Activated CD8-positive, alpha-beta memory T cell treated with anti-CD3 and anti-CD28 coated beads for 48 hours (primary cell): ENCODE measurements around the gene ZNF618.
A peak's percentile ranks its signal among the peaks of the same experiment; 100 is the strongest.
"Not testable (repeated sequence)": the region's sequence is repeated elsewhere in the genome, so short reads cannot be mapped to it uniquely, and the experiment has no call there.

Source experiments
- DNase-seq, 3 experiments: peaks; one replicate each; pipeline ENCODE4 v3.0.0-alpha.2; 2020; ENCODE audit warnings: low read depth in 2 of 3, low spot score in 2 of 3

The ZNF618 gene

DNA sequence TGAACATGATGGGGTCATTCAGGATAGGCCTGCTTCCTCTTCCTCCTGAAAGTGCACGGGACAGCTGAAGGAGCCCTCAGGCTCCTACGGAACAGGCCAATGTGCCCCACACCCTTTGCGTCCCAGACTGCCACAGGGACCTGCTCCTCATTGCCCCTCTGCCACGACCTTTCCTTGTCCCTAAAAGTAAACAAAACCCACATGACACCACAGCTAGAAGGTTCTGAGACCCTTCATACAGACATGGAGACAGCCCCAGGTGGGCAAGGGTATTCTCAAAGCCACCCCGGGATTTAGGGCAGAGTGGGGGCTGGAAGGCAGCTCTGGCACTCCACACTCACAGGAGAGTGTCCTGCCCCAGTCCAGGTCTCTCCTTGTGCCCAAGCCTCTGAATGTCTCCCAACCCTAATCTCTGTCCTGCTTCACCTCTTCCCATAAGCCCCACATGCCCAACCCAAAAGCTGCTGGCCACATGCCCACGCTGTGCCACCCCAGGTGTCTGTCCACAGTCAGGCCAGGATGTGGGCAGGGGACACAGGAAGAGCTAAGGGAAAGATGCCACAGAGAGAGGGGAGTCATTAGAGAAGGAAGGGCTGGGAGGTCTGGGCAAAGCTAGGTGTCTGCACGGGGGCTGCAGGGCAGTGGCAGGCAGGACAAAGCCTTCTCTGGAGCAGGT, 201.2 kb downstream of the ZNF618 start:
- DNase-seq = no peak

- no peak for DNase-seq
These were observed 202.1 kb downstream of the ZNF618 start, which contains the start of gene AMBP for GRCh38 chr9:114078021-114078780. TSS of gene AMBP (minus strand) at chr9:114078300. CDS start at chr9:114078209, 91 bp downstream.

GRCh38 chr9:114078781-114079156, 202.7 kb downstream of the ZNF618 start:
- no peak for DNase-seq

DNA sequence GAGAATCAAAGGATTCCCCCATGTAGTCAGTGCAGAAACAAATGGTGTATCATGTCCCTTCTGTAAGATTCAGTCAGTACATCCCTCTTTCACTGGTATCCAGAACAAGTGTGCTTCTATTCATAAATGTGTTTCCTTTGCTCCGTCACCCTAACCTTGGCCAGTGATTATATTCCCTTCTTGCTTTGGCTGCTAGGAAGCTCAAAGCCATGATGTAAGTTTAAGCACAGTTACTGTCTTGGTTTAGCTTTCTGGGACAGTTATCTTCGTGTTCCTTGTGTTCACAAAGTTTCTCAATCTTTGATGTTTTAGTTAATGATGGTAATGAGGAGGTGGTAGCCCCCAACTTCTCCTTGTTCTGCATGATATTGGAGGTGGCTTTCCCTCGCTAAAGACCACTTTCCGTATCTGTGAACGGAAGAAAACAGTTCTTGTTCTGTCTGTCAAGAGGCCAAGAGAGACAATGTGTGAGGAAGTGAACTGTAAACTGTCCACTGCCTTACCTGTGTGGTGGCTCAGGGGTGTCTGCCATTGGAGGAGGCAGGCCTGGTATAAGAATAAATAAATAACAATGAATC, 204.2 kb downstream of the ZNF618 start:
- DNase-seq = no peak

DNA sequence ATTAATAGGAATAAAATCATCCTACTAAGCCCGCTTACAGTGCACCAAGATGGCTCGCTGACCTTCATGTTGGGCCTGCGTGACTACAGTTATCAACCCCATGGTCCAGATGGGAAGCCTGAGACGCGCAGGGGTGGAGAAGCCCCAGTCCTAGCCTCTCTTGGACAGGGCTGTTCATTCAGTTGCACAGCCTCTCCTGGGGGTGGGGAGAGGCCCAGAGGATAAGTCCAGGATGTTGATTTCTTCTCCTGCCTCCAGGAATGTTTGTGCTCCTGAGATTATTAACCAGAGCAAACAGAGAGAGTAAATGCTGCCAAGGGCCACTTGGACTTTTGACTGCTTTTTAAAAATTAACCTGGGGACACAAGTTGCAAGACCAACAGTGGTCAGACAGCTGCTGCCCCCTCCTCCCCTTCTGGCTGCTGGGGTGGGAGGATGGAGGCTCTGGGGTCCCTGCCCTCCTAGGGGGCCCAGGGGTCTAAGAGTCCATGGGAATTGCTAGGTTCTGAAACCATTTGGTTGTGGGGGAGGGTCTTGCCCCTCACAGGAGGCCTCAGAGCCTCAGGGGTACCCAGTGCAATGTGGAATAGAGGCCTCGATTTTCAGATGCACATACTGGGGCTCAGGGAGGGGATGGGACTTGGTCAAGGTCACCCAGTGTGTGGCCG, 204.8 kb downstream of the ZNF618 start:
- no peak for DNase-seq

DNA sequence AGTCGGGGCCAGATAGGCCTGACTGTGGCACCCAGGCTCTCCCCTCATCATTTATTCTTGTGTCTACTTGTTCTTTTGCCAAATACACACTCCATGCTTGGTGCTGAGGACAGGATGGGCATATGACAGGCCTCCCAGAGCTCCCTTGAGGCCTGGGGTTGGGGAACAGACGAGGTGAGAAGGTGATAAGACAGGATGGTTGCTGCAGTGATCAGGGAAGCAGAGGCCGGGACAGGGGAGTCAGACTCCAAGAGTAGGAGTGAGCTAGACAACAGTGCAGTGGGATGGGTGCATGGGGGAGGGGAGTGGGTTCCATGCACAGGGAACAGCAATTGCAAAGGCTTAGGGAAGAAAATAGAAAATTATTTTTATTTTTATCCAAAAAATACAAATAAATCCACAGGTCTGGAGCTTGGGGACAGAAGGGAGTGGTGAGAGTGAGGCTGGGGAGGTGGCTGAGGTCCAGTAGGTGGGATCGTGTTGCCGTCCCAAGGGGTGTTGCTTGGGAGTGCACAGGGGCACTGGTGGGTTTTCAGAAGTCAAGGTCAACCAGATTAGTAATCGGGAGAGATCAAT, 205.4 kb downstream of the ZNF618 start:
- no peak for DNase-seq

DNA sequence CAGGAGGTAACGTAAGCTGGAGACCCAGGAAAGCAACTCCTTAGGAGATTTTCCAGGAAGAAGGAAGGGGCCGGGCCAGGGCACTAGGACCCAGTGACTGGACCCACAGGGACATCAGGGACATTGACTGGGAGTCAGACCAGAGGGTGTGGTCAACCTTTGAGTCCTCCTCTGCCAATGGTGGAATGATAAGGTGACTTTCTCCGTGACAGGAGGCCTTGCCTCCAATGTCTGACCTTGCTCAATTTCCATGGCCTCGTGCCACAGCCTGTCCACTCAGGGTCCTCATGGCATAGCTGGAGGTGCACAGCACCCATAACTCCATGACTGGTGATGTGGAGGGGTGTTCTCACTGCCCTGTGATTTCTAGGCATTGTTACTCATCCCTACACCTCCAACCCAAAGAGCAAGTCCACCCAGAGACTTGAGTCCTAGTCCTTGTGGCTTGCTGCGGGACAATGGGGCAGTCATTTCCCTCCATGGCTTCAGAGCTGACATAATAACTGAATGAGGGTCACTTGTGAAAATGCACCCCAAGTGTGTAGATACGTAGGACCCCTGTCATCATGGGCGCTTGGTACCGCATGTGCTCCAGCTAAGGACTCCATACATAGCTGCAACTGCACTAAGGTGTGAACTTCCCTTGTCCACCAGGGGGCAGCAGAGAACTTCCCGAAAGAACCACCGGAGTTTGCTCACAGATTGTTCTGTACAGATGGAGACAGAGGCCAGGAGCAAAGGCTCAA, 206.1 kb downstream of the ZNF618 start:
- peak; percentile 35 to 86 (median 72) for DNase-seq

DNA sequence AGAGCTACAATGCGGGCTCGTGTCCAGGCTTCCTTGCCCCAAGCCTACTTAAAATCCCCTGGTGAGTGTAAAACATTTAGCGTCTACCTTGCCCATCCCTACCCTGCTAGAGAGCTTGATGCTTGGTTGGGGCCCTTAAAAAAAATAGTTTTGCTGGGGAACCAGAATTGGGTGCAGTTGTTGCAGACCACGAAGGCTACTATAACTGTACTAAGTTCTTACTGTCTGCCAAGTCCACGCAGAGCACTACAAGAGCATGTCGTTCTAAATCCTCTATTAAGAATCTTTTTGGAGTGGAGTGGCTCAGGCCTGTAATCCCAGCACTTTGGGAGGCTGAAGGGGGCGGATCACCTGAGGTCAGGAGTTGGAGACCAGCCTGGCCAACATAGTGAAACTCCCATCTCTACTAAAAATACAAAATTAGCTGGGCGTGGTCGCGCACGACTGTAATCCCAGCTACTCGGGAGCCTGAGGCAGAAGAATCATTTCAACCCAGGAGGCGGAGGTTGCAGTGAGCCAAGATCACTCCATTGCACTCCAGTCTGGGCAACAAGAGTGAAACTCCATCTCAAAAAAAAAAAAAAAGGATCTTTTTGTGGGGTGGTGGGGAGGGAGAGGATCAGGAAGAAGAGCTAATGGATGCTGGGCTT, 206.8 kb downstream of the ZNF618 start:
- not testable (repeated sequence) for DNase-seq

- no peak for DNase-seq
These were observed 207.6 kb downstream of the ZNF618 start for GRCh38 chr9:114083666-114084065.

- DNase-seq = no peak
These were observed 208.4 kb downstream of the ZNF618 start for GRCh38 chr9:114084282-114085073.

DNA sequence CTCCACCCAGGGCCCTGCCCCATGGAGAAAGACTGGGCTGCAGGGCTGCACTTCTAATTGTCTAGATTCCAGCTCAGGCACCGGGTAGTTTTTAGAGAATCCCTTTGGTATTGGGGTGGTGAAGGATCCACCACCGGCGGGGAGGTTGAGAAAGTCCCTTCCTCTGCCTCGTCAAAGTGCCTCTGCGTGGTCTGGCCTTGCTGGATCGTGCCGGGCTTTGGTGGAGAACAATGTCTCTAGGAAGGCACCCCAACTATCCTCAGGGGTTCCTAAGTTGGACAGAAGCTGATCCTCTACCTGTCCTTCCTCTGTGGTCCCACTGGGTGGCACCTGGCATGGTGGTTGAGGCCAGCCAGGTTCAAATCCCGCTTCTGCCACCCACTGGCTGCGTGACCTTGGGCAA, 209.3 kb downstream of the ZNF618 start:
- no peak for DNase-seq

DNA sequence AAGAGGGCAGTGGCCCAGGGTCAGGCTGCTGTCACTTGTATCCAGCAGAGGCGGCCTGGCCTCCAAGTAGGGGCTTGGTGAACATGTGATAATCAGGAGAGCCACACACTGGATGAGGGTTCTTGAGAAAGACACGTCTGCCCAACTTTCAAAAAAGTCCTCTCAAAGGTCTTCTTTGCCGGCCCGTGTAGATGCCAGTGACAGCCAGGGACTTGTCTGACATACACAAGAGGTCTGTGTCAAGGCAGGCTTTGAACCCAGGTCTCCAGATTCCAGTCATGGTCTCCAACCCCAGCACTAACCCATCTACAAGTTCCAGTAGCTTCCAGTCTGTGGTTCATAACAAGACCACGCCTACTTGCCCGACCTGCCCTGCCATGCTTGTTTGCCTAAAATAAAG, 209.9 kb downstream of the ZNF618 start:
- no peak for DNase-seq

- DNase-seq = no peak
These were observed 210.5 kb downstream of the ZNF618 start for GRCh38 chr9:114086607-114087006.

GRCh38 chr9:114087721-114088120, 211.6 kb downstream of the ZNF618 start:
- DNase-seq = no peak

GRCh38 chr9:114088571-114089170, 212.6 kb downstream of the ZNF618 start:
- no peak for DNase-seq

DNA sequence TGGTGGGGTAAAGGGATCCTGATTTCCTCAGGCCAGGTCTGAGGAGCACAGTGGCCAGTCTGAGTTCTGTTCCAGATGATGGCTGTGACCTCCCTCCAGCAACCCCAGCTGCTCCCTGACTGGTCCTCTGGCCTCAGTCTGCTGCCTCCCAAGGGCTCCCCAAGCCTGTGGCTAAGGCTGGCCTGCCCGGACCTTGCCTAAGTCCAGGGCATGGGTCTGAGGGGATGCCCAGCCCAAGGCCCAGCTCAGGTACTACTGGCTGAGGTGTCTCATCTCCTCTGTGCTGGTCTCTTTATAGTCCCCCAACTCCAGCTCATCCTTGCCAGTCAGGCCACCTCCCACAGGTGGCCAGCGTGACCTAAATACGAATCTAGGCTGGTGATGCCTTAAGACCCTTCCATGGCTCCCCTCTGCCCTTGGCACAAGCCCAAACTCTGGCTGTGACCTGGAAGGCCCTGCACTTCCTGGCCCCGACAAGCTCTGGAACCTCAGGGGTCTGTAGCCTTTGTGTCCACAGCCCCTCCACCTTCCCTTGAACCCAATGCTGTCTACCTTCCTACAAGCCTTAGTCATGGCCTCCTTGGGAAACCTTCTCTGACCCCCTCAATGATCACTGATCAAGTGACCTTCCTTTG, 213.2 kb downstream of the ZNF618 start:
- no peak for DNase-seq

DNA sequence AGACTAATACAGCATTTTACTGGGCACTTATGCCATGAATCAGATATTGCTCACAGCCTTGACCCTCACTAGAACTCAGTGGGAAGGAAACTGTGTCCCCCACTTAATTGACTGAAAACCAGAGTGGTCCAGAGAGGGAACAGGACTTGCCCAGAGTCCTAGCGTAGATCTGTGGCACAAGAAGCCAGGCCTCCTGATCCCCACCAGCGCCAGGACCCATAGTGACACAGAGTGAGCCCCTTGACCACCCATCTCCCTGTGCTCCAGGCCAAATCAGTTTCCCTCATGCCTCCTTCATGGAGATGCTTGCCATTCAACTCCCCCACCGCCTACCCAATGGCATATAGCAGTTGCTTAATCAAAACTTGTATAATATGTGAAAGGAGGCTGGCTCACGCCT, 214.7 kb downstream of the ZNF618 start:
- DNase-seq = no peak

GRCh38 chr9:114091711-114092110, 215.6 kb downstream of the ZNF618 start:
- DNase-seq = no peak

- DNase-seq = no peak
These were observed 216.2 kb downstream of the ZNF618 start for GRCh38 chr9:114092336-114092735.
